Muscle layer of colon (tissue), 2 donors: Measurements from ENCODE around the gene WARS2.
A peak's percentile ranks its signal among the peaks of the same experiment; 100 is the strongest.

Experiments used
- H3K27ac ChIP-seq: one replicate; pipeline ENCODE4 v1.7.0; 2013; ENCODE audit warnings: low read depth, mild to moderate bottlenecking, low read length, moderate library complexity
- H3K27me3 ChIP-seq, 2 donors: one replicate each; pipeline ENCODE4 v1.7.0; 2013; ENCODE audit warnings: low read length in 2 of 2, mild to moderate bottlenecking in 2 of 2; ENCODE audit not compliant: insufficient read depth in 2 of 2, control insufficient read depth in 1 of 2
- H3K36me3 ChIP-seq: one replicate; pipeline ENCODE4 v1.7.0; 2013; ENCODE audit warnings: mild to moderate bottlenecking, low read length; ENCODE audit not compliant: insufficient read depth
- H3K4me1 ChIP-seq: one replicate; pipeline ENCODE4 v1.7.0; 2013; ENCODE audit warnings: mild to moderate bottlenecking, low read length; ENCODE audit not compliant: insufficient read depth
- H3K4me3 ChIP-seq, 2 donors: one replicate each; pipeline ENCODE4 v1.7.0; 2013; ENCODE audit warnings: low read length in 2 of 2, low read depth in 1 of 2, mild to moderate bottlenecking in 1 of 2, moderate library complexity in 1 of 2
- H3K9ac ChIP-seq: one replicate; pipeline ENCODE4 v1.7.0; 2013; ENCODE audit warnings: low read length
- H3K9me3 ChIP-seq: one replicate; pipeline ENCODE4 v1.7.0; 2013; ENCODE audit warnings: mild to moderate bottlenecking, low read length
- donor health status: abdominal sarcoma.
- donor health status: Adenocarcinoma of cecum.

The WARS2 gene

DNA sequence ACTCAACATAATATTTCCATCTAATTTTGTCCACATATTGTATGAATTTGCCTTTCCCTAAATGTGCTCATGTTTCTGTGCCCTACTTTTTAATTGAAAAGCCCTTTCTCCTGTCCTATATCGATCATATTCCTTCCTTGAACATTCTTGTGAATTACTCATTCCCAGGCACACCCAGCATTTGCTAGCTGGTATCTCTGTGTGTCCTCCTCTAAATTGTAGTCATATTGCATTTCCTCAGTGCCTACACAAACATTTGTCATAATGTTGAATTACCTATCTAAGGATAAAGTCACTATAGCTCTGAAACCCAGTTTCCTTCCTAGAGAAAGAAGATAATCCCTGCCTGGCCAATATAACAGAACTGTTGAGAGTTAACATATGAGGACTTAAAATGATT lies 112.7 kb downstream of the WARS2 start:
- no peak overlapping the region for H3K9ac ChIP-seq
- H3K27me3 ChIP-seq = no peaks in the 10 kb centered on the region
- no peak overlapping the region for H3K4me3 ChIP-seq
- no peaks in the 10 kb centered on the region for H3K4me1 ChIP-seq
- H3K27ac ChIP-seq = no peak overlapping the region
- H3K9me3 ChIP-seq = no peaks in the 10 kb centered on the region
- peaks cover 4% of the 10 kb centered on the region for H3K36me3 ChIP-seq

DNA sequence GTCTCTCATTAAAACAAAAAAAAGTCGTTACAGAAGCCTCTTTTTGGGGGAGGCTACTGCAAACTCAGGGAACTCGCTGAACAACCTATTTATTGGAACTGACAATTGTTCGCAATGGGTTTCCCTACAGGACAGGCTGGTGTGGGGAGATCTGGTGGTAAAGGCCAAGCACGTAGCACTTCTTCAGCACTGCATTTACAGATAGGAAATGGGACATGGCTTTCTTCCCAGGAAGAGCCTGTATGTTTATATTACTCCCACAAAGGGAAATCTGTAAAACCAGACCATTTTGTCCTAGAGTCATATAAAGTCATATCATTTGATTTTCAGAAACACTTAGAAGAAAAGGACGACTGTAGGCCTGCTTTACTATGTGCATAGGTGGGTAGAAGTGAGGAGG lies 113.5 kb downstream of the WARS2 start:
- Histone ChIP-seq H3K4me1 (no peaks in the 10 kb centered on the region), H3K27me3 (no peaks in the 10 kb centered on the region), H3K36me3 (no peaks in the 10 kb centered on the region), H3K9ac (no peak overlapping the region), H3K9me3 (no peaks in the 10 kb centered on the region), H3K27ac (no peak overlapping the region), H3K4me3 (no peak overlapping the region)

GRCh38 chr1:119015547-119015946 lies 124.9 kb downstream of the WARS2 start:
- Histone ChIP-seq H3K4me3 (no peak overlapping the region), H3K4me1 (no peaks in the 10 kb centered on the region), H3K27ac (no peak overlapping the region), H3K9ac (no peak overlapping the region), H3K36me3 (no peaks in the 10 kb centered on the region), H3K9me3 (no peaks in the 10 kb centered on the region), H3K27me3 (no peaks in the 10 kb centered on the region)

- H3K9ac ChIP-seq = no peak overlapping the region
- no peaks in the 10 kb centered on the region for H3K9me3 ChIP-seq
- peaks cover 15% of the 10 kb centered on the region for H3K4me1 ChIP-seq
- H3K27ac ChIP-seq = no peak overlapping the region
- H3K4me3 ChIP-seq = no peak overlapping the region
- peaks cover 12 to 14% of the 10 kb centered on the region in 2 donors for H3K27me3 ChIP-seq
- no peaks in the 10 kb centered on the region for H3K36me3 ChIP-seq
Observed at GRCh38 chr1:119012383-119012782, 128.1 kb downstream of the WARS2 start.

DNA sequence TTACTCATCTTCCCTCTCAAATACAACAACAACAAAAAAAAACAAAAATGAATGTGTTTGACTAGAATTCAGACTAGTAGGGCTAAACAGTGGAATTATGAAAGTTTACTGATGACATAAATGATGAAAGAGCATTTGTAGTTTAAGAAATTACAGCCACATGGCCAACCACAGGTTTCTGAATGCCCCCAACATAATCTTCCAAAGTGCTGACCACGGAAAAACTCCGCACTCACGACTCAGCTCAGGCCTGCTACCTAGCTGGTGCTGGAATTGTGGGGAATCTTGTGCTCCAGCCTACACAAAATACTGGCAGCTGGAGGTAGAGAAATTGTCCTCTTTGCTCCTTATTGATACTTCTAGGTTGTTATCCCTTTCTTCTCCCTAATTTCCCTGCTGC lies 128.7 kb downstream of the WARS2 start:
- H3K36me3 ChIP-seq = no peaks in the 10 kb centered on the region
- no peaks in the 10 kb centered on the region for H3K9me3 ChIP-seq
- H3K4me1 ChIP-seq = peaks cover 15% of the 10 kb centered on the region
- H3K9ac ChIP-seq = no peak overlapping the region
- H3K27ac ChIP-seq = no peak overlapping the region
- H3K4me3 ChIP-seq = no peak overlapping the region
- peaks cover 19 to 20% of the 10 kb centered on the region in 2 donors for H3K27me3 ChIP-seq

GRCh38 chr1:119011116-119011515 lies 129.3 kb downstream of the WARS2 start:
- no peak overlapping the region for H3K27ac ChIP-seq
- H3K36me3 ChIP-seq = no peaks in the 10 kb centered on the region
- no peak overlapping the region for H3K4me3 ChIP-seq
- H3K9me3 ChIP-seq = no peaks in the 10 kb centered on the region
- peaks cover 25 to 26% of the 10 kb centered on the region in 2 donors for H3K27me3 ChIP-seq
- no peak overlapping the region for H3K9ac ChIP-seq
- peaks cover 15% of the 10 kb centered on the region for H3K4me1 ChIP-seq

DNA sequence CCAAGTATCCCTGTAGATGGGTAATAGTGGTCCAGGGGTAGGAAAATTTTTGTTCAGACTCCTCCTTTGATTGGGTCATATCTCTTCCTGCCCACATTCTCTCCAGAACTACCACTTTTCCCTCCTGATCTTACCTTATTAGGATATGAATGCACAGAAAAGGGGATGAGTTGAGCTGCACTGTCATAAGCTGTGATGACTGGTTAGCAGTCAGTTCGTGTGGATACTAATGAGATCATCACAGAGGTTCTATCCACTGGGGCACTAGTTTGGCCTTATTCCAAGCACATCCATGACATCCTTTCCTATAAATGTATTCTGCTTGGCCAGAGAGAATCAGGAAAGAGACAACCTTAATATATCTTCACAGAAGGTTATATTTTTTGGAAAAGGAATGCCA lies 130.3 kb downstream of the WARS2 start:
- Histone ChIP-seq H3K9me3 (no peaks in the 10 kb centered on the region), H3K36me3 (no peaks in the 10 kb centered on the region), H3K27ac (no peak overlapping the region), H3K9ac (no peak overlapping the region), H3K4me3 (no peak overlapping the region), H3K27me3 (peaks cover 34 to 35% of the 10 kb centered on the region in 2 donors), H3K4me1 (peaks cover 15% of the 10 kb centered on the region)

- Histone ChIP-seq H3K4me3 (no peak overlapping the region), H3K36me3 (no peaks in the 10 kb centered on the region), H3K27me3 (peaks cover 43% of the 10 kb centered on the region in 2 donors), H3K4me1 (peaks cover 15% of the 10 kb centered on the region), H3K9me3 (no peaks in the 10 kb centered on the region), H3K9ac (no peak overlapping the region), H3K27ac (no peak overlapping the region)
Observed at GRCh38 chr1:119009312-119009655, 131.2 kb downstream of the WARS2 start.

GRCh38 chr1:119008483-119009311 lies 131.8 kb downstream of the WARS2 start:
- H3K9ac ChIP-seq = no peak overlapping the region
- H3K4me3 ChIP-seq = peak overlapping the region; percentile 20 to 55
- peaks cover 15% of the 10 kb centered on the region for H3K4me1 ChIP-seq
- peaks cover 49% of the 10 kb centered on the region in 2 donors for H3K27me3 ChIP-seq
- H3K9me3 ChIP-seq = no peaks in the 10 kb centered on the region
- H3K36me3 ChIP-seq = no peaks in the 10 kb centered on the region
- H3K27ac ChIP-seq = no peak overlapping the region

DNA sequence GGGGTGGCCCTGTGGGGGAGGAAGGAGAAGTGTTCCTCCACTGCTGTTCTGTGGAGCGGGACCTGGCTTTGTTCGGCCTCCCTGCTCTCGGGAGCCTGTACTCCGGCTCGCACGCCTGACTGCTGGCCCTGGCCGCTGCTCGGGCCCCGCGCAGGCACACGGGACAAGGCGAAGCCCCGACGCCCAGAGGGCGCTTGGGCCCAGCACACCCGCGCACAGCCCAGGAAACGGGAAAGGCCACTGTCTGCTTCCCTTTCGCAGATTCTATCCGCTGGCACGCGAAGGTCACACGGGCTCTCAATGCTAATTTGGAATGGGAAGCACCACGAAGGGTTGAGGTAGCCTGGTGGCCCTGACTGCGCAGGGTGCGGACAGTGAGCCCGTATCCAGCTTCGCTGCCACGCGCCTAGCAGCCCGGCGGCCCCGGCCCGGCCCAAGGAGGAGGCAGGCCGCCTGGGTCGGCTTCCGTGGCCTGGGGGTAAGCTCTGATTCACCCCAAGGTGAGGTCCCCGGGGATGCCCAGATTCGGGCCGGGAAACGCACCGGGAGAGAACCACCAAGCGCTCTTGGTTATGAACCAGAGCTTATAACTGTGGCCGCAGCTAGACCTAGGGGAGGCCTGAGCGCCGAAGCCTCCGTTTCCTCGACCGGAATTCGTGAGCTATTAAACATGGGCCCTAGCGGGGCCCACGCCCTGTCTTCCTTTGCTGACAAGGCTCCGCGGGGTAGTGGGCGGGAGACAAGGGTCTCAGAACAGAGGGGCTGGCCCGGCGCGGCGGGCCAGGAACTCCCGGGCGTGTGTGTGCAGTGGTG lies 132.6 kb downstream of the WARS2 start:
- H3K27ac ChIP-seq = no peak overlapping the region
- peaks cover 15% of the 10 kb centered on the region for H3K4me1 ChIP-seq
- no peaks in the 10 kb centered on the region for H3K36me3 ChIP-seq
- H3K9me3 ChIP-seq = no peaks in the 10 kb centered on the region
- H3K27me3 ChIP-seq = peaks cover 54 to 57% of the 10 kb centered on the region in 2 donors
- H3K9ac ChIP-seq = no peak overlapping the region
- H3K4me3 ChIP-seq = peak overlapping the region; percentile 20 to 55

- Histone ChIP-seq H3K4me1 (peaks cover 15% of the 10 kb centered on the region), H3K27ac (no peak overlapping the region), H3K9me3 (no peaks in the 10 kb centered on the region), H3K27me3 (peaks cover 60 to 63% of the 10 kb centered on the region in 2 donors), H3K9ac (no peak overlapping the region), H3K36me3 (no peaks in the 10 kb centered on the region), H3K4me3 (no peak overlapping the region)
Observed at GRCh38 chr1:119007339-119007669, 133.1 kb downstream of the WARS2 start.
